Measurements from ENCODE around the gene ALAS1. TPM values are rescaled to one million over a fixed set of nuclear protein-coding genes. Genes with fewer than 3 reads are reported as not detected.

ALAS1 gene
- total RNA-seq, 1 donor from 2014 or later: 45.2 TPM

- ATAC-seq: no peak
Observed at GRCh38 chr3:52200981-52201679, 3.2 kb downstream of the ALAS1 start.

- ATAC-seq: no peak
Observed at GRCh38 chr3:52202384-52203077, 4.6 kb downstream of the ALAS1 start.

DNA sequence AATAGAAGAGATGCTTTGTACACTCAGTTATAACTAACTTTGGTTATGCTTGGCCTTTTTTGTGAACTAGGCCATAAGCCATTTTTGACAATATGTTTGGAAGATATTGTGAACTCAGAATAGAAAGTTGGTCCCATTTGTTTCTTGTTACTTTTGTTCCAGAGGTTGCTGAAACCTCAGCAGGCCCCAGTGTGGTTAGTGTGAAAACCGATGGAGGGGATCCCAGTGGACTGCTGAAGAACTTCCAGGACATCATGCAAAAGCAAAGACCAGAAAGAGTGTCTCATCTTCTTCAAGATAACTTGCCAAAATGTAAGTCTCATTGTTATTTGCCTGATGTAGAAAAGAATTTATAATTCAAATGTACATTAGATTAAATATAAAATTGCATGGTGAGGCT, 5.7 kb downstream of the ALAS1 start:
- ATAC-seq: no peak

DNA sequence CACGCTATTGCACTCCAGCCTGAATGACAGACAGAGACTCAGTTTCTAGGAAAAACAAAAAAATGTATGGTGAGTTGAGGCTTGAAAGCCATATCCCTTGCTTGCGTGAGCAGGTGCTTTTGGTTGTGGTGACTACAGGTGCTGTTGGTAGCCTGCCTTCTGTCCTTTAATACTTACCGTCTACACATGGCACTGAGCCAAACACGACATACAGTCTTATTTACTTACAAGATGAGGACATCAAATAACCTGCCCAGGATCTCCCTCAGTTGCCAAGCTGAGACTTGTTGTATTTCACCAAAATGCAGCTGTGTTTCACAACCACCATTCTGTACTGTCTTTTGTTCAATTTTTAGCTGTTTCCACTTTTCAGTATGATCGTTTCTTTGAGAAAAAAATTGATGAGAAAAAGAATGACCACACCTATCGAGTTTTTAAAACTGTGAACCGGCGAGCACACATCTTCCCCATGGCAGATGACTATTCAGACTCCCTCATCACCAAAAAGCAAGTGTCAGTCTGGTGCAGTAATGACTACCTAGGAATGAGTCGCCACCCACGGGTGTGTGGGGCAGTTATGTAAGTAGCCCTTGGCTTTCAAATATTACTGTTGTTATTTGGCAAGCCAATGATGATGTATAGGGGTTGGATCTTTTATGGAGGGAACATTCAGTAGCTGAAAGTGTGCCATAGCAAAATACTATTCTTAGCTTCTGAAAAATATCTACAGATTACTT, 6.5 kb downstream of the ALAS1 start:
- peak; percentile 78 for ATAC-seq

DNA sequence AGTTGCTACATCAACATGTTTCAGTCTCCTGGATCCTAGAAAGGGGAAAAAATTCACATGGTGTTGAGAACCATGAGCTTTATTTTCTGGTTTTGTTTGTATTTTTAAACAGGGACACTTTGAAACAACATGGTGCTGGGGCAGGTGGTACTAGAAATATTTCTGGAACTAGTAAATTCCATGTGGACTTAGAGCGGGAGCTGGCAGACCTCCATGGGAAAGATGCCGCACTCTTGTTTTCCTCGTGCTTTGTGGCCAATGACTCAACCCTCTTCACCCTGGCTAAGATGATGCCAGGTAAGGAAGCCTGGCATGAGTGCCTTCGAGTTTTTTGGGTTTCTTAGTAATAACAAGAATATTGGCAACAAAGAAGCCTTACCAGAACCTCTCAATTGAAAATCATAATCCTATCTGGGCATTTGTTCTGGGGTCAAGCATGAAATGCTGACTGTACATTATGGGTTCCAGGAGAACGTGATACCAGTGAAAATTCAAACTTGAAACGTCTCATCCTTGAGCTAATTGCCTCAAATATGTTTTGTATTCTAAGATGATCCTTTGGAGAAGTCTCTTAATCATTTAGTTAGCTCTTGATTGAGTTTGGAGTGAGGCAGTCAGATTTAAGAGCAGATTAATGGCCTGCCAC, 7.9 kb downstream of the ALAS1 start:
- ATAC-seq: no peak

GRCh38 chr3:52208556-52208955, 10.6 kb downstream of the ALAS1 start:
- no peak for ATAC-seq

- ATAC-seq: no peak
Observed at GRCh38 chr3:52210037-52210436, 12.1 kb downstream of the ALAS1 start.

- peak; percentile 92 for ATAC-seq
Observed at GRCh38 chr3:52210550-52211046, 12.6 kb downstream of the ALAS1 start.

- peak; percentile 5 for ATAC-seq
Observed at GRCh38 chr3:52211268-52211891, 13.4 kb downstream of the ALAS1 start.

GRCh38 chr3:52213005-52213404, 15.0 kb downstream of the ALAS1 start:
- ATAC-seq: no peak

DNA sequence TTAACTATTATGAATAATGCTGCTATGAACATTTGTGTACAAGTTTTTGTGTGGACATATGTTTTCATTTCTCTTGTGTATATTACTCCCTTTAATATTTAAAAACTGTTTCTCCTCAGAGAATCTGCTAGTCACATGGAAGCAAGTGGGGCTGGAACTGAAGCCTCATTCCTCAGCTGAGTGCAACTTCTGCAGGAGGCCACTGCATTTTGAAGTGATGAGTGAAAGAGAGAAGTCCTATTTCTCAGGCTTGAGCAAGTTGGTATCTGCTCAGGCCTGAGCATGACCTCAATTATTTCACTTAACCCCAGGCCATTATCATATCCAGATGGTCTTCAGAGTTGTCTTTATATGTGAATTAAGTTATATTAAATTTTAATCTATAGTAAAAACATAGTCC, 15.9 kb downstream of the ALAS1 start:
- ATAC-seq: no peak

- no peak for ATAC-seq
Observed at GRCh38 chr3:52215351-52215750, 17.4 kb downstream of the ALAS1 start.

DNA sequence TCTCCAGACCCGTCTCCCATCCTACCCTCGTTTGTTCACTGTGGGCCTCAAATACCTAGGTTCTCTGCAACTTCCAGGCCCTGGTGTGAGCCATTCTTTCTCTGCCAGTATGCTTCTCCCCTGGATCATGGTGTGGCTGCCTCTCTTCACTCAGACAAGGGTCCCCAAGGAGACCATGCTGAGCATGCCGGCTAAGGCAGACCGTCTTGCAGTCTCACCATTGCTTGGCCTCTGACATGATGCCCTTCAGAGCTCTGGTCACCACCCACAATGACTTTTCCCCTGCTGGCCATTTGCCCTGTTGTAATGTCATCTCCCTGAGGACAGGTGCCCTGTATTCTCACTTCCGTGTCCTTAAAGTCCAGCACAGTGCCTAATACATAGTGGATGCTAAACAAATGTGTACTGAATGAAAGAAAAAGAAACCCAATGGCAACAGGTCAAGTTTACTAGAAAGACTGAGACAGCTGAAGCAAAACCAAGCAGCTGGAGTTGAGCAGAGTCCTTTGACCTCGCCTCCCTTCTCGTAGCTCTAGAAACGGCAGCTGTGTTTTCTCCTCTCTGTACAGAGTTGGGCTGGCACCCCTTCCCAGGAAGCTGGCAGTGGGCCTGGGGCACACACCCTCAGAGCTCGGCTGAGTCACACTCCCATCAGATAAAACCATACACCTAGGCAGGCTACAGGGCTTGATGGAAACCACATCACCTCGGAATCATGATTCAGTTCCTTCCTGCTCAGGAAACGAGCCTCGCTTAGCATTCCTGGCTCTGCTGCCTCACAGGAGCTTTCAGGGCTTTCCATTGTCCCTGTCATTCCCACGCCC, 18.8 kb downstream of the ALAS1 start:
- peak; percentile 92 for ATAC-seq

- ATAC-seq: no peak
Observed at GRCh38 chr3:52217409-52217805, 19.4 kb downstream of the ALAS1 start.

DNA sequence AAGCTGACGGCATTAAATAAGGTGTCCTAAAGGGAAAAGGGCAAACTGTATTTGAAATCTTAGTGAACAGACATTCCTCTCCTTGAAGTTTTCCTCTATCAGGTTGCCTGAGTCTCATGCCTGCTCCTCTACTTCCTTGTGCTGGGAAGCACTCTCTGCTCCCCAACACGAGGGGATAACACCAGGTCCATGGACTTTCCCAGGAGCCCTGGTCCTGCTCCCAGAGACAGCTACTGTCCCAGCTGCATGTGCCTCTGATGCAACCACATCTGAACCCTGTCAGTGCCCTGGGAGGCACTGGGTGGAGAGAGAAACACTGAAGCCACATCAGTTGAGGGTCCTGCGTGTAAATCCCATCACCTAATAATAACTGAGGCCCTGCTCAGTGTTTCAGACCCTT, 20.1 kb downstream of the ALAS1 start:
- ATAC-seq: no peak

DNA sequence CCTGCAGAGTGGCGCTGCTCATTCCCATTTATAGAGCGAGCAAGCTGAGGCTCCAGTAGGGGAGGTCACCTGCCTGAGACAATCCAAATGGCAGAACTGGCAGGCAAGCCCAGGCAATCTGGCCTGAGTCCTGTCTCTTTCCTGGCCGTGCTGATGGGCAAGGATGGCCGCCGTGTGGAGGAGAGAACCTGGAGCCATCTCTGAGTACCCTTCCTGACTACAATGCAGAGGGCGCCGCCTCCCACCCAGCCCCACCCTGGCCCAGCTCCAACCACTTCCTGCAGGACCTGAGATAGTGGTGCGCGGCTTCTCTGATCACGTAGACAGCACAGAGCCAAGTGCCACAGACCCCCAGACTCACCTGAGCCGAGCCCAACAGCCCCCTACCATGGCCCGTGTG, 20.5 kb downstream of the ALAS1 start:
- ATAC-seq: no peak

GRCh38 chr3:52218937-52219650, 21.1 kb downstream of the ALAS1 start:
- ATAC-seq: peak; percentile 2

- ATAC-seq: peak; percentile 49
Observed at GRCh38 chr3:52220380-52221026, 22.5 kb downstream of the ALAS1 start.

- no peak for ATAC-seq
Observed at GRCh38 chr3:52221141-52221562, 23.2 kb downstream of the ALAS1 start.

Measured in esophagus mucosa (tissue), 1 donor.